Nephron (organoid): ENCODE results near the gene SMIM32.

Experiments
- H3K27ac Mint-ChIP-seq, 3 experiments: 2 replicates each; pipeline ENCODE4 v1.8.0; 2020; ENCODE audit warnings: mixed read lengths in 3 of 3, mild to moderate bottlenecking in 2 of 3, moderate library complexity in 1 of 3
- H3K27me3 Mint-ChIP-seq: 2 replicates; pipeline ENCODE4 v1.8.0; 2021; ENCODE audit warnings: low read depth, mild to moderate bottlenecking, moderate library complexity, mixed read lengths
- H3K36me3 Mint-ChIP-seq: 2 replicates; pipeline ENCODE4 v1.8.0; 2020; ENCODE audit warnings: low read depth, mixed read lengths
- H3K4me1 Mint-ChIP-seq: 2 replicates; pipeline ENCODE4 v1.8.0; 2020; ENCODE audit warnings: mixed read lengths
- H3K4me3 Mint-ChIP-seq, 3 experiments: 2 replicates each; pipeline ENCODE4 v1.8.0; 2020; ENCODE audit warnings: mild to moderate bottlenecking in 3 of 3, mixed read lengths in 3 of 3, moderate library complexity in 2 of 3
- H3K9me3 Mint-ChIP-seq: 2 replicates; pipeline ENCODE4 v1.8.0; 2020; ENCODE audit warnings: mixed read lengths
- TF ChIP-seq, protein P1 (sequence below), 3 experiments: fragments of 200-600 bp; sonication (generic); IDR thresholded peaks; one replicate each; pipeline ENCODE4 v1.5.0; 2021; ENCODE audit warnings: antibody characterized with exemption in 3 of 3; ENCODE audit not compliant: unreplicated experiment in 3 of 3

Gene SMIM32

DNA sequence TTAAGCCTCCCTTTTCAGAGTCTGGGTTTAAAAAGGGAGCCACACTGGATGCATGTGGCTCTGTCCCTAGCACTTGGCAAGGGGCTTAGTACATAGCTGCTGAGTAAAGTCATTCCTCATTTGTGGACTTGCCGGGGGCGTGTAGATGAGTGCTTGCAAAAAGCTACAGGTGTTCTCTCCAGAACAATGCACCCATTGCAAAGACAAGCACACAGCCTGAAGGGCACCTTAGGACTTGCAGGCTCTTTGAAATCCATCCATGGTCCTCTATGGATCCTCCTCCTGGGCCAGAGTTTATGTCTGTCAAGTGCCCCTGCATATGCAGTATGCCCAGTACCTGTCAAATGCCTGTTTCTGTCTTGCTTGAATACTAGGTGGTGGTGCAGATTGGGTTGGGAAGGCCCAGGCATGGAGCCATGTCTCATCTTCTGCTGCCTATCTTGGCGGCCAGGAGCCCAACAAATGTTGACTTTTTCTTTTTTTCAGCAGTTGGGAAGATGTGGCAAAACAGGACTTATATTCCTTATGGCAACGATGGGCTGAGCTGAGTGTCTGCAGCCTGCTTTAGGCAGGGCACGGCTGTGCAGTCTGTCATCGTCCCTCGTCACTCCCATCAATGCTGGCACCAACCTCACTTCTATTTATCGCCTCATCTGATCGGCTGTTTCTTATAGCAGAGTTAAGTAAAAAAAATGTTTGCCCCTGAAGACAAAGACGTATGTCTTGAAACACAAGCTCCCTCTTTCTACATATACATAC, 18.5 kb upstream of the SMIM32 start:
- TF ChIP-seq, protein P1, sequence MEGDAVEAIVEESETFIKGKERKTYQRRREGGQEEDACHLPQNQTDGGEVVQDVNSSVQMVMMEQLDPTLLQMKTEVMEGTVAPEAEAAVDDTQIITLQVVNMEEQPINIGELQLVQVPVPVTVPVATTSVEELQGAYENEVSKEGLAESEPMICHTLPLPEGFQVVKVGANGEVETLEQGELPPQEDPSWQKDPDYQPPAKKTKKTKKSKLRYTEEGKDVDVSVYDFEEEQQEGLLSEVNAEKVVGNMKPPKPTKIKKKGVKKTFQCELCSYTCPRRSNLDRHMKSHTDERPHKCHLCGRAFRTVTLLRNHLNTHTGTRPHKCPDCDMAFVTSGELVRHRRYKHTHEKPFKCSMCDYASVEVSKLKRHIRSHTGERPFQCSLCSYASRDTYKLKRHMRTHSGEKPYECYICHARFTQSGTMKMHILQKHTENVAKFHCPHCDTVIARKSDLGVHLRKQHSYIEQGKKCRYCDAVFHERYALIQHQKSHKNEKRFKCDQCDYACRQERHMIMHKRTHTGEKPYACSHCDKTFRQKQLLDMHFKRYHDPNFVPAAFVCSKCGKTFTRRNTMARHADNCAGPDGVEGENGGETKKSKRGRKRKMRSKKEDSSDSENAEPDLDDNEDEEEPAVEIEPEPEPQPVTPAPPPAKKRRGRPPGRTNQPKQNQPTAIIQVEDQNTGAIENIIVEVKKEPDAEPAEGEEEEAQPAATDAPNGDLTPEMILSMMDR (IDR thresholded peaks at IDR 0.05; ENCODE audit: unreplicated experiment in 3 of 3) = no peak
- H3K27me3 Mint-ChIP-seq = peaks cover 18% of the 10 kb centered on the region

DNA sequence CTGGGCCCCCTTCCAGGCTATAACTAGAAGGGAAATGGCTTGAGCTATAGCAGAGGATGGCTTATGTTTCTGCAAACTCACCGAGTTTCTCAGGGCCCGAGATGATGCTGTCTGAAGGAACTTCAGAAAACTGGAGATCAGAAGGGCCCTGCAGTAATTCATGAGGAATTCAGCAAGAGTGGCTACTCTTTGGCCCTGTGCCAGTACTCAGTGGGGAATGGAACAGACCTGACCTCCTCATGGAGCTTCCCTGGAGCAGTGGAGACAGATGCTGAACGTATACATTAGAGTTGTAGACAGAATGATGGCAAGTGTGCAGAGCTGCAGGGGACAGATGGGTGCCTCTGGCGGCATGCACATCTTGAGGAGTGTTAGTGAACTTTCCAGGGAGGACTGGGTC, 17.3 kb upstream of the SMIM32 start:
- H3K27ac Mint-ChIP-seq = no peak overlapping the region
- no peaks in the 10 kb centered on the region for H3K9me3 Mint-ChIP-seq
- H3K36me3 Mint-ChIP-seq = no peaks in the 10 kb centered on the region
- no peaks in the 10 kb centered on the region for H3K4me1 Mint-ChIP-seq
- no peak overlapping the region for H3K4me3 Mint-ChIP-seq
- H3K27me3 Mint-ChIP-seq = peaks cover 20% of the 10 kb centered on the region
- TF ChIP-seq, protein P1 (IDR thresholded peaks at IDR 0.05; ENCODE audit: unreplicated experiment in 3 of 3) = no peak

More for the DNA sequence above, 18.5 kb upstream of the SMIM32 start:
- H3K4me3 Mint-ChIP-seq = no peak overlapping the region
- no peaks in the 10 kb centered on the region for H3K4me1 Mint-ChIP-seq
- no peak overlapping the region for H3K27ac Mint-ChIP-seq
- no peaks in the 10 kb centered on the region for H3K9me3 Mint-ChIP-seq
- no peaks in the 10 kb centered on the region for H3K36me3 Mint-ChIP-seq

DNA sequence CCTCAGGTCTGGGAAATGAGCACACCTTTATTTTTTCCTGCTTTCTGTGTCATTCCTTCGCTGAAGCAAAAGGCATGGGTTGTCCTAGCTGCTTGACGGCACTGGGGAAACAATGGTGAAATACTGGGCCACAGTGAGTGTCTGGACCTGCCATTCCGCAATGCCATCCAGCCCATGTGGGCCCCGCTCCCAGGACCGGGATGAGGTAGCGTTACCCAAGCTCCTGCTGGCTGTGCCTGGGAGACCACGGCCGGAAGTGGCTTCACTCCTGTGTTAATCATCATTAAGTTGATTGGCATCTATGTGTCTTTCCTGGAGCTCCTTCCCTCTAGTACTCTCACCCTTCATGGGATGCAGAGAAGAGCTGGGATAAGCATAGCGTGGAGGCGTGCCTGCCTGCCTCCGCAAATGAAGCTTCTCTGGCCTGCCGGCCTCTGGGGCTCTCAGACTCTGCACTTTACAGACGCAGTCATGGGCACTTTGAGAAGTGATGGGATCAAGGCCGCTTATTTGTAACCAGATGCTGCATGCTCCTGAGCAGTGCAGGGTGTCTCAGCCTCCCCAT, 16.5 kb upstream of the SMIM32 start:
- TF ChIP-seq, protein P1 (IDR thresholded peaks at IDR 0.05; ENCODE audit: unreplicated experiment in 3 of 3) = no peak
- H3K27me3 Mint-ChIP-seq = peaks cover 18% of the 10 kb centered on the region
- no peak overlapping the region for H3K4me3 Mint-ChIP-seq
- H3K36me3 Mint-ChIP-seq = no peaks in the 10 kb centered on the region
- no peaks in the 10 kb centered on the region for H3K9me3 Mint-ChIP-seq
- no peak overlapping the region for H3K27ac Mint-ChIP-seq
- H3K4me1 Mint-ChIP-seq = no peaks in the 10 kb centered on the region

DNA sequence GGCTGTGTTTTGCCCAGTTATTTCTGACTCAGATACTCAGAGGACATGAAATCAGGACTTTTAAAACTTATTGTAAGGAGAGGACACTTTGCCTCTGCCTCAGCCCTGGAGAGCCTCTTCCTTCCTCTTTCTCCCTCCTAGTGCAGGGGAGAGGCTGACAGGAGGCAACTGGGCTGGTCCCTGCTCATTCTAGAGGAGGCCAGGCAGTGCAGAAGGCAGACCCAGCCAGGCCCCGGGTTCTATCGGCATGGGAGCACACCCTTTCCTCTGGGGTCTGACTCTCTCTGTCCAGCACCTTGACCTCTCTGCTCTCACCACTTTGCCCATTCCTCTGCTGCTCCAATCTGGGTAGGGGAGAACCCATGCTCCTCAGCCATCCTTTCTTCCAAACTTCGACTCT, 16.0 kb upstream of the SMIM32 start:
- no peak overlapping the region for H3K4me3 Mint-ChIP-seq
- H3K27ac Mint-ChIP-seq = no peak overlapping the region
- H3K36me3 Mint-ChIP-seq = no peaks in the 10 kb centered on the region
- TF ChIP-seq, protein P1 (IDR thresholded peaks at IDR 0.05; ENCODE audit: unreplicated experiment in 3 of 3) = no peak
- H3K27me3 Mint-ChIP-seq = peaks cover 17% of the 10 kb centered on the region
- no peaks in the 10 kb centered on the region for H3K4me1 Mint-ChIP-seq
- no peaks in the 10 kb centered on the region for H3K9me3 Mint-ChIP-seq

DNA sequence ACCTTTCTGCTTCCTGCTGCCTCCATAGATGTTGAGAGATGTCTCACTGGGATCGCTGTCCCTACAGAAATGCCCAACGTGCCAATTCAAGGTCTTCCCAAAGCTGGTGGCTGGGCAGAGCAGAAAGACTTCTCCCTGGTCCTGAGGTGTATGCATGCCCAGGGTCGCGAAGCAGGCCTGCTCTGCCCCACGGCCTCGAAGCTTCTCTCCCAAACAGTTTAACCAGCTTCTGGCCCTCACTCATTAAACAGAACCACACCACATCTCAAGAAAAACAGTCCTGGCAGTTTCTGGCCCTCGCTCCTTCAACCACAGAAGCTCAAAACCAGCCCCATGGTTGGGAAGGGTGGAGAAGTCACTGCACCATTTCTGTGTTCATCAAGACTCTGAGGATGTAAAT, 14.7 kb upstream of the SMIM32 start:
- Mint-ChIP-seq H3K4me1 (peaks cover 4% of the 10 kb centered on the region), H3K4me3 (no peak overlapping the region), H3K27me3 (peaks cover 20% of the 10 kb centered on the region), H3K9me3 (no peaks in the 10 kb centered on the region), H3K36me3 (no peaks in the 10 kb centered on the region), H3K27ac (no peak overlapping the region)
- TF ChIP-seq, protein P1 (IDR thresholded peaks at IDR 0.05; ENCODE audit: unreplicated experiment in 3 of 3) = no peak

DNA sequence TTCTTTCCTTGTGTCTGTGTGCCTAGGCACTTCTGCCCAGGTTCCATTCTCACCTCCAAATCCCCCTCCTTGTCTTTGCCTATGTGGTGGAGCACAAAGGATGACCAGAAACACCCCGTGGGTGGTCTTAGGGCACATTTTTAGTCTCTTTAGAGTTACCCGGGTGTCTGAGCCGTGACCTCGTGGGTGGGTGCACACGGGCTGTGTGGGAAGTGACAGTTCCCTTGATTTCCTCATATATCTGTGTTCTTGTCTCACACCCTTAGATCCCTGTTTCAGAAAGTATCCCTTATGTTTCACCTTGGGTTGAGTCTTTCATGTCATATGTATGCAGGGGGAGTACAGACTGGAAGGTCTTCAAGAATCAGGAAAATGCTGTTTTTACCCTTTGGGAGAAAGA, 13.4 kb upstream of the SMIM32 start:
- Mint-ChIP-seq H3K4me1 (peaks cover 5% of the 10 kb centered on the region), H3K36me3 (no peaks in the 10 kb centered on the region), H3K4me3 (no peak overlapping the region), H3K27me3 (peaks cover 16% of the 10 kb centered on the region), H3K9me3 (no peaks in the 10 kb centered on the region), H3K27ac (no peak overlapping the region)
- TF ChIP-seq, protein P1 (IDR thresholded peaks at IDR 0.05; ENCODE audit: unreplicated experiment in 3 of 3) = no peak
